ENCODE measurements around the gene MICU1. TPM values are rescaled to one million over a fixed set of nuclear protein-coding genes. Genes with fewer than 3 reads are reported as not detected.

MICU1 gene
- total RNA-seq: 50.5 TPM

GRCh38 chr10:72625608-72626443, at the start of gene MICU1:
TSS of gene MICU1 (minus strand) at chr10:72626079. CDS start at chr10:72566793, 59,286 bp downstream.

GRCh38 chr10:72354356-72355213, 271.3 kb downstream of the MICU1 start, which contains the start of gene DNAJB12:
TSS of gene DNAJB12 (minus strand) at chr10:72354919. CDS start at chr10:72354897, 22 bp downstream.

Small RNA genes within 50 kb of the gene (small RNA-seq; reads per million reads assigned to genes)
- gene AL513185.2 (not detected), gene HMGN2P34 (not detected), gene RF00019 (not detected), gene RN7SL840P (not detected), gene RNU6-805P (not detected)

Other genes starting within 250 kb of the MICU1 start
- gene MCU, start 66.1 kb upstream of the MICU1 start, total RNA-seq: 37.1 TPM

Data from diencephalon (tissue), 1 donor.